ENCODE measurements around the gene GRK5. TPM values are rescaled to one million over a fixed set of nuclear protein-coding genes. Genes with fewer than 3 reads are reported as not detected.

The GRK5 gene
- polyA plus RNA-seq, 1 donor from 2014 or later, result 34.9 TPM

DNA sequence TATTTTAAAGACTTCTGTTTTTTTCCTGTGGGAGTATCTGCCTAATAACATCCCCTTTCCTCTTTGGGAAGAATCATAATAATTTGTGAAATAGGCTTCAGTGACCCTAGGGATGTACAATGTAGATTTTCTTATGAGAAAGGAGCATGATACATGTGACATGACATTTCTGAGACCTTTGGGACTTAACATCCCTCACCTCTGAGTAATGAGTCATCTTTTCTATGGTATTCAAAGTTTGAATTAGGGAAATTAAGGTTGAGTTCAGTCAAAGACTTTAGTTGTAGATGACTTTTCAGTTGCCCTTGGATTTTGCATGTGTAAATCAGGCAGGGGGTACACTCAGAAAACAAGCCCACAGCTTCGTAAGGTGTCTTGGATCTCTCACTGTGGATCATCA, 14.3 kb downstream of the GRK5 start:
- Histone ChIP-seq H3K9me3 (ENCODE audit: low read length) (no peaks in the 10 kb centered on the region), H3K9ac (ENCODE audit: low read length) (no peak overlapping the region), H3F3A (ENCODE audit: insufficient read depth, low read length, poor library complexity, severe bottlenecking) (no peaks in the 10 kb centered on the region), H3K9me2 (ENCODE audit: insufficient read depth, low read length) (no peaks in the 10 kb centered on the region), H2AFZ (ENCODE audit: low read depth, low read length) (no peak overlapping the region), H3K27me3 (ENCODE audit: insufficient read depth, low read depth, low read length) (no peaks in the 10 kb centered on the region), H3K36me3 (ENCODE audit: insufficient read depth, low read length) (no peaks in the 10 kb centered on the region), H4K20me1 (ENCODE audit: insufficient read depth) (no peaks in the 10 kb centered on the region), H3K27ac (ENCODE audit: low read length) (no peak overlapping the region), H3K4me3 (ENCODE audit: low read length) (no peak overlapping the region), H3K79me2 (replicated peaks; ENCODE audit: insufficient read depth, low read length) (peaks cover 4% of the 10 kb centered on the region), H3K4me2 (ENCODE audit: low read length) (no peak overlapping the region)
- no peak for TF ChIP-seq TAF1 (IDR thresholded peaks at IDR 0.05; ENCODE audit: low read depth)
- no peak for TF ChIP-seq POLR2AphosphoS5 (IDR thresholded peaks at IDR 0.05)
- no peak for TF ChIP-seq RAD21 (conservative IDR thresholded peaks at IDR 0.05)
- no peak for TF ChIP-seq MXI1 (conservative IDR thresholded peaks at IDR 0.05; ENCODE audit: poor library complexity, severe bottlenecking)
- TF ChIP-seq EZH2 (IDR thresholded peaks at IDR 0.05; ENCODE audit: borderline replicate concordance, insufficient read depth, low read length, poor library complexity, severe bottlenecking), result no peak
- TF ChIP-seq EP300 (conservative IDR thresholded peaks at IDR 0.05; ENCODE audit: poor library complexity, severe bottlenecking), result no peak
- no peak for TF ChIP-seq SMC3 (conservative IDR thresholded peaks at IDR 0.05; ENCODE audit: poor library complexity)
- TF ChIP-seq, protein P1, sequence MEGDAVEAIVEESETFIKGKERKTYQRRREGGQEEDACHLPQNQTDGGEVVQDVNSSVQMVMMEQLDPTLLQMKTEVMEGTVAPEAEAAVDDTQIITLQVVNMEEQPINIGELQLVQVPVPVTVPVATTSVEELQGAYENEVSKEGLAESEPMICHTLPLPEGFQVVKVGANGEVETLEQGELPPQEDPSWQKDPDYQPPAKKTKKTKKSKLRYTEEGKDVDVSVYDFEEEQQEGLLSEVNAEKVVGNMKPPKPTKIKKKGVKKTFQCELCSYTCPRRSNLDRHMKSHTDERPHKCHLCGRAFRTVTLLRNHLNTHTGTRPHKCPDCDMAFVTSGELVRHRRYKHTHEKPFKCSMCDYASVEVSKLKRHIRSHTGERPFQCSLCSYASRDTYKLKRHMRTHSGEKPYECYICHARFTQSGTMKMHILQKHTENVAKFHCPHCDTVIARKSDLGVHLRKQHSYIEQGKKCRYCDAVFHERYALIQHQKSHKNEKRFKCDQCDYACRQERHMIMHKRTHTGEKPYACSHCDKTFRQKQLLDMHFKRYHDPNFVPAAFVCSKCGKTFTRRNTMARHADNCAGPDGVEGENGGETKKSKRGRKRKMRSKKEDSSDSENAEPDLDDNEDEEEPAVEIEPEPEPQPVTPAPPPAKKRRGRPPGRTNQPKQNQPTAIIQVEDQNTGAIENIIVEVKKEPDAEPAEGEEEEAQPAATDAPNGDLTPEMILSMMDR (IDR thresholded peaks at IDR 0.05; ENCODE audit: poor library complexity, severe bottlenecking), result no peak

GRCh38 chr10:119222537-119222936, 15.2 kb downstream of the GRK5 start:
- H2AFZ ChIP-seq (ENCODE audit: low read depth, low read length), result no peak overlapping the region
- H3K9ac ChIP-seq (ENCODE audit: low read length), result no peak overlapping the region
- H3K27me3 ChIP-seq (ENCODE audit: insufficient read depth, low read depth, low read length), result no peaks in the 10 kb centered on the region
- no peaks in the 10 kb centered on the region for H3K9me3 ChIP-seq (ENCODE audit: low read length)
- no peaks in the 10 kb centered on the region for H3F3A ChIP-seq (ENCODE audit: insufficient read depth, low read length, poor library complexity, severe bottlenecking)
- H3K27ac ChIP-seq (ENCODE audit: low read length), result no peak overlapping the region
- H3K36me3 ChIP-seq (ENCODE audit: insufficient read depth, low read length), result no peaks in the 10 kb centered on the region
- H3K4me2 ChIP-seq (ENCODE audit: low read length), result no peak overlapping the region
- H4K20me1 ChIP-seq (ENCODE audit: insufficient read depth), result no peaks in the 10 kb centered on the region
- H3K79me2 ChIP-seq (replicated peaks; ENCODE audit: insufficient read depth, low read length), result peaks cover 4% of the 10 kb centered on the region
- no peak for TF ChIP-seq EP300 (conservative IDR thresholded peaks at IDR 0.05; ENCODE audit: poor library complexity, severe bottlenecking)
- TF ChIP-seq POLR2AphosphoS5 (IDR thresholded peaks at IDR 0.05), result no peak
- TF ChIP-seq, protein P2, sequence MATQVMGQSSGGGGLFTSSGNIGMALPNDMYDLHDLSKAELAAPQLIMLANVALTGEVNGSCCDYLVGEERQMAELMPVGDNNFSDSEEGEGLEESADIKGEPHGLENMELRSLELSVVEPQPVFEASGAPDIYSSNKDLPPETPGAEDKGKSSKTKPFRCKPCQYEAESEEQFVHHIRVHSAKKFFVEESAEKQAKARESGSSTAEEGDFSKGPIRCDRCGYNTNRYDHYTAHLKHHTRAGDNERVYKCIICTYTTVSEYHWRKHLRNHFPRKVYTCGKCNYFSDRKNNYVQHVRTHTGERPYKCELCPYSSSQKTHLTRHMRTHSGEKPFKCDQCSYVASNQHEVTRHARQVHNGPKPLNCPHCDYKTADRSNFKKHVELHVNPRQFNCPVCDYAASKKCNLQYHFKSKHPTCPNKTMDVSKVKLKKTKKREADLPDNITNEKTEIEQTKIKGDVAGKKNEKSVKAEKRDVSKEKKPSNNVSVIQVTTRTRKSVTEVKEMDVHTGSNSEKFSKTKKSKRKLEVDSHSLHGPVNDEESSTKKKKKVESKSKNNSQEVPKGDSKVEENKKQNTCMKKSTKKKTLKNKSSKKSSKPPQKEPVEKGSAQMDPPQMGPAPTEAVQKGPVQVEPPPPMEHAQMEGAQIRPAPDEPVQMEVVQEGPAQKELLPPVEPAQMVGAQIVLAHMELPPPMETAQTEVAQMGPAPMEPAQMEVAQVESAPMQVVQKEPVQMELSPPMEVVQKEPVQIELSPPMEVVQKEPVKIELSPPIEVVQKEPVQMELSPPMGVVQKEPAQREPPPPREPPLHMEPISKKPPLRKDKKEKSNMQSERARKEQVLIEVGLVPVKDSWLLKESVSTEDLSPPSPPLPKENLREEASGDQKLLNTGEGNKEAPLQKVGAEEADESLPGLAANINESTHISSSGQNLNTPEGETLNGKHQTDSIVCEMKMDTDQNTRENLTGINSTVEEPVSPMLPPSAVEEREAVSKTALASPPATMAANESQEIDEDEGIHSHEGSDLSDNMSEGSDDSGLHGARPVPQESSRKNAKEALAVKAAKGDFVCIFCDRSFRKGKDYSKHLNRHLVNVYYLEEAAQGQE (IDR thresholded peaks at IDR 0.05; ENCODE audit: borderline replicate concordance), result no peak
- no peak for TF ChIP-seq SMC3 (conservative IDR thresholded peaks at IDR 0.05; ENCODE audit: poor library complexity)
- no peak for TF ChIP-seq EZH2 (IDR thresholded peaks at IDR 0.05; ENCODE audit: borderline replicate concordance, insufficient read depth, low read length, poor library complexity, severe bottlenecking)
- TF ChIP-seq TAF1 (IDR thresholded peaks at IDR 0.05; ENCODE audit: low read depth), result no peak
- TF ChIP-seq, protein P1 (IDR thresholded peaks at IDR 0.05; ENCODE audit: poor library complexity, severe bottlenecking), result no peak
- TF ChIP-seq MXI1 (conservative IDR thresholded peaks at IDR 0.05; ENCODE audit: poor library complexity, severe bottlenecking), result no peak
- no peak for TF ChIP-seq RAD21 (conservative IDR thresholded peaks at IDR 0.05)
- no peak overlapping the region for H3K4me3 ChIP-seq (ENCODE audit: low read length)
- no peaks in the 10 kb centered on the region for H3K9me2 ChIP-seq (ENCODE audit: insufficient read depth, low read length)
